ENCODE data around the gene PHC3.

The PHC3 gene

GRCh38 chr3:170044271-170044670 lies 137.3 kb downstream of the PHC3 start:
- DNase-seq (ENCODE audit: low read depth, low spot score), result no peak

GRCh38 chr3:170043506-170043905 lies 138.0 kb downstream of the PHC3 start:
- no peak for DNase-seq (ENCODE audit: low read depth, low spot score)

- DNase-seq (ENCODE audit: low read depth, low spot score), result no peak
These were observed 141.1 kb downstream of the PHC3 start for GRCh38 chr3:170040418-170040817.

- DNase-seq (ENCODE audit: low read depth, low spot score), result peak; percentile 9
These were observed 143.0 kb downstream of the PHC3 start for GRCh38 chr3:170038434-170039110.

All from astrocyte of the hippocampus (primary cell).